NCI-H2196 (cell line): ENCODE data around the gene AGAP4.
"Not testable (repeated sequence)": the region's sequence is repeated elsewhere in the genome, so short reads cannot be mapped to it uniquely, and the experiment has no call there.

Experiments used
- DNase-seq: peaks from one replicate; lab custom pipeline; 2025; ENCODE audit not compliant: unreplicated experiment; lab: John Stamatoyannopoulos, UW

Gene AGAP4

GRCh38 chr10:45847400-45847799, at the start of gene AGAP4:
AGAP4 (minus strand) TSS chr10:45847500; CDS start chr10:45847347, 153 bp downstream.
- DNase-seq = not testable (repeated sequence)

DNA sequence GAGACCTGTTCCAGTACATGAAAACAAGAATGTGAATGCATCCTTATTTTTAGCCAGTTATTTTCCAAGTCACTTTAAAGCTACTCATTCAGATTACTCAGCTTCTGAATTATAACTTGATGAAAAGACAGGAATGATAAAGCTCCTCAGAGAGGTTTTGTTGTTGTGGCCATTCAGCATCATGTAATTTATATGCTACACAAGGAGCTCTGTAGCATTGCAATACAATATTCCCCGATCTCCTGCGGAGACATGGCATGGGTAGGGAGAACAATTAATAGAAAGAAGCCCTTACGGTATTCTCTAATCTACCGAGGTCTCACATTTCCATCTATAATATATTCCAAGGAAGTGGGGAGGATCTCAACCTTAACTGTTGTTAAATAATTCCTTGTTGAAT, 43.4 kb upstream of the AGAP4 start:
- not testable (repeated sequence) for DNase-seq

DNA sequence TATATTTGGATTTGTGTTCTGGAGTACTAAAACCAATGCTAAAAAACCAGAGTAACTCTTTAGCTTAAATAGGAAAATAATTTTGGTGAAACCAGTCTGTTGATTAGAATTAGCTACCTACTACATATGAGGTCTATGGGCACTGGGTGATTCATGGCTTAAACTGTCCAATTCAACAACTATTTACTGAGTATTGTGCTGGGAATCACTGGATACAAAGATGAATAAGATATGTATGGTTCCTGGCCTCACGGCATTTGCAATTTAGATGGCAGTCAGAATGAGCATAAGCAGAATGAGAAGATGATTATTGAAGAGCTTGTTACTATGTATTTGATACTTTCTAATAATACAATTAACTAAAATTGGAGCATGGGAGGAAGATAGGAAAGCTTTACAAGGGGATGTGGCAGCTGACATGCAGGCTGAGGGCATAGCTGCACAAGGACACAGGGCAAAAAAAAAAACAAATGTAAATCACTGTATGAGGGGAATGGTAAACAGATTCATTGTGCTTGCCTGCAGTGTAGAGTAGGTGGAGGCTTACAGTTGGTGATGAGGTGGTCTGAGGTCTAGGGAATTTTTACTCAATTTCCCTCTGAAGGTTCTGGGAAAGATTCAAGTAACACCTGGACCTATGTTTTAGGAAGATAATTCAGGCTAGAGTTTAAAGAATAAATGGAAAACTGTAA, 42.4 kb upstream of the AGAP4 start:
- DNase-seq = not testable (repeated sequence)

DNA sequence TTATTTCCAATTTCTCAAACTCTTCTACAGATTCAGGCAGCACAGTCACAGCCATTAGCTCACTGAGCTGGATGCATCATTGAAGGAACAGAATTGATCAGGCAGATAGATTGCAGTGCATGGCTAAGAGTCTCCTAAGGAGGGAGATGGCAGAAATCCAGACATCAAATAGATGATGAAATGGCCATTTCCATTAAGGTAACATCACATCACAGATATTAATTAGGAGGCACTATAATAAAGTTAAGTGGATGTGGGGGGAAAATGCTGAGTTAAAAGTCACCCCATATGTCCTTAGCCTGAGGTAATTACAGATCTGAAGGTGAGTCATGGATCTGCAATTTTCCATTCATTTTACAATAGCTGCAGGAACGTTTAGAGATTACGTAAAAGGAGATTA, 35.6 kb upstream of the AGAP4 start:
- not testable (repeated sequence) for DNase-seq

DNA sequence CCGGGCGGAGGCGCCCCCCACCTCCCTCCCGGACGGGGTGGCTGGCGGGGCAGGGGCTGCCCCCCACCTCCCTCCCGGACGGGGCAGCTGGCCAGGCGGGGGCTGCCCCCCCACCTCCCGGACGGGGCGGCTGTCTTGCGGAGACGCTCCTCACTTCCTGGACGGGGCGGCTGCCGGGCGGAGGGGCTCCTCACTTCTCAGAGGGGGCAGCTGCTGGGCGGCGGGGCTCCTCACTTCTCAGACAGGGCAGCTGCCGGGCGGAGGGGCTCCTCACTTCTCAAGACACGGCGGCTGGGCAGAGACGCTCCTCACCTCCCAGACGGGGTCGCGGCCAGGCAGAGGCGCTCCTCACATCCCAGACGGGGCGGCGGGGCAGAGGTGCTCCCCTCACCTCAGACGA, 18.1 kb upstream of the AGAP4 start:
- DNase-seq = not testable (repeated sequence)

- not testable (repeated sequence) for DNase-seq
Observed at GRCh38 chr10:45864264-45864663, 17.0 kb upstream of the AGAP4 start.

GRCh38 chr10:45863632-45864031, 16.3 kb upstream of the AGAP4 start:
- DNase-seq = not testable (repeated sequence)

- not testable (repeated sequence) for DNase-seq
Observed at GRCh38 chr10:45857931-45858330, 10.6 kb upstream of the AGAP4 start.

DNA sequence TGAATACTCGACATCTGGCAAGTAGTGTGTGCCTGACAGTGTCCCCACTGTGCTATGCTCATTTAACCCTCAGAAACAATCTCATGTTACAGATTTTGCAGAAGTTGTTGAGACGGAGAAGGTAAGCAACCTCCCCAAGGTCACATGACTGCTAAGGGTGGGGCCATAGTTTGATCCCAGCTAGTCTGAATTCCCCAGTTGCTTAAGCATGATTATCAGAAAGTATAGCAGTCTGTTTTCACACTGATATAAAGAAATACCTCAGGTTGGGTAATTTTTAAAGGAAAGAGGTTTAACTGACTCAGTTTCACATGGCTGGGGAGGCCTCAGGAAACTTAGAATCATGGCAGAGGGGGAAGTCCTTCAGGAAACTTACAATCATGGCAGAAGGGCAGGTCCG, 1.2 kb upstream of the AGAP4 start:
- DNase-seq = not testable (repeated sequence)

GRCh38 chr10:45822918-45823317, 24.4 kb downstream of the AGAP4 start:
- DNase-seq = not testable (repeated sequence)

- DNase-seq = not testable (repeated sequence)
Observed at GRCh38 chr10:45820107-45820830, 27.0 kb downstream of the AGAP4 start.

DNA sequence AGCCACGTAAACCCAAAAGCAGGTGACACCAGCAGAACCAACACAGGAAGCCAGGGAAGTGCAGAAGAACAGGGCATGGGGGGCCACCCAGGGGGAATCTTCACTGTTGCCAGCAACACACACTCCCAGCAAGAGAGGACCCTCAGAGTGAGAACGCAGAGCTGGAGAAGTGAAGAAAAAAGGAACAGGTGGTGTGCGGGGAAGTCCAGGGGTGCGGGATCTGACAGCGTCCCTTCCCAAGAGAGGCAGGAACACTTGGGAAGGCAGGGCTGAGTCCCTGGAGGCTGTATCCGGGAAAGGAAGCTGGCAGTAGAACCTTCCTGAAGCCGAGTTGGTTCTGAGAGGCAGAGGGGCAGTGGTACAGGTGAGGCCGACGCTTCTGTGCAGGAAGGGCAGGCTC, 27.7 kb downstream of the AGAP4 start:
- DNase-seq = no peak

DNA sequence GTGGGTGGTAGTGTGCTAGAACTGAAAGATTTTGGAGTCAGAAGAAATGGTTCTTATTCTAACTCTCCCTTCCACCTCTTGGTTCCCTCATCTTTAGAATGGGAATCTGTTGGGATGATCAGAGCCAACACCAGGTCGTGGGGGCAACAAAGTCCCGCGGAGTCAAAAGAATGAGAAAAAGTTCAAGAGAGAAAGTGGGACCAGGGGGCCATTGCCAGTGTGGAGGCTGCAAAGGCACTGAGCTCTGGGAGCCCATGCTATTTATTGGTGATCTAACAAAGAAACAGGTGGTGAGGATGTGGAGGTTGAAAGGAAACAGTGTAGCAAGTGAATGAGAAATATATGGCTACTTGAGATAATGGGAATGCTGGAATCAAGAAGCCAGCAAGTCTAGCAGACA, 29.4 kb downstream of the AGAP4 start:
- DNase-seq = no peak

DNA sequence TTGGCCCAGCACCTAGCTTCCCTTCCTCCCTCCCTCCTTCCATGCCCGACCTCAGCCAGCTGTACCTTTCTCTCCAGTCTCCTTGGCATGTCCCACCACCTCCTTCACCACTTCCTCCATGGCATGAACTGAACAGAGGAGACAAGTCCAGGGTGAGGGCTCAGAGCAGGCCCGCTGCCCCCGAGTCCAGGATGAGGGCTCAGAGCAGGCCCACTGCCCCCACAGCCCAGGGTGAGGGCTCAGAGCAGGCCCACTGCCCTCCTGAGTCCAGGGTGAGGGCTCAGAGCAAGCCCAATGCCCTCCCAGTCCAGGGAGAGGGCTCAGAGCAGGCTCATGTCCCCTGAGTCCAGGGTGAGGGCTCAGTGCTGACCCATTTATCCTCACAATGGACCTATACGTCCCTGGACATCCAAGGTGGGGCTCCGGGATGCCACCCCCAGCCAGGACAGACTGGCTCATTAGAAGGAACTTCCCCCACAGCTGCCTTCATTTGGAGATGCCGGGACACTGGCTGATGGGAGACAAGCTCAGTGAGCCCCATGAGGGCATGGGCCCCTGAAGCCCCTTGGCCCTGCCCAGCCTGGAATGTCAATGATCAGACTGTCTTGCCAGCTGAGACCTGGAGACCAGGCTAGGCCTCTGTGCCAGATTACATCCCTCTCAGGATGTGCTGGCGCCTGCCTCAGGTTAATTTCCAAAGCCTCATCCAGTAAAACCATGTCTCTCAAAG, 30.0 kb downstream of the AGAP4 start:
- no peak for DNase-seq

DNA sequence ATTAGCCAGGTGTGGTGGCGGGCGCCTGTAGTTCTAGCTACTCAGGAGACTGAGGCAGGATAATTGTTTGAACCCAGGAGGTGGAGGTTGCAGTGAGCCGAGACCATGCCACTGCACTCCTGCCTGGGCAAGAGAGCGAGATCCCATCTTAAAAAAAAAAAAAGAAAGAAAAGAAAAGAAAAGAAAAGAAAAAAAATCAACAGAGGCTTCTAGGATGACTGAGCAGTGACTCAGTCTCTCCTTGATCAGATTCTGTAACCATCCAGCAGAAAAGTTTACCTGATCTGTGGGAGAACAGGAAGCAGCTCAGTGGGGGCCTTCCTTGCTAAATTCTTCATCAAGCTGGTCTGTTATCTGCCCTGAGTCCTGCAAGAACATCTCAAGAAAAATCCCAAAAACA, 33.2 kb downstream of the AGAP4 start:
- DNase-seq = not testable (repeated sequence)

GRCh38 chr10:45812959-45813358, 34.3 kb downstream of the AGAP4 start:
- not testable (repeated sequence) for DNase-seq

- DNase-seq = no peak
Observed at GRCh38 chr10:45811075-45811474, 36.2 kb downstream of the AGAP4 start.

DNA sequence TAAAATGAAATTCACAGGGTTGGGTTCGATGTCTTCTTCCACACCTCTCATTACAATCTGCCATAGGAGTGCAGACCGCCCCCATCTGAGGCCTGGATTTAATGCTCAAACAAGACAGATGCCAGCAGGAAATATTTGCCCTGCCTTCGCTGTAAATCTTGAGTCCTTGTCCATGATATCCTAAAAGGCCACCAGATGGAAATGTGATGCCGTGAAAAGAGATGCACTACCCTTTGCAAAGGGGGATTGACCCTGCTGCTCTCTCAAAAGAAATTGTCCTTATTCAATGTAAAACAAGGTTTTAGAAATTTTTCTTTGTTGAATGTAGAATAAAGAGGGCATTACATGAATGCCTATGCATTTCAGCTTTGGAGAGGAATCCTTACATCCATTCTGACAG, 37.5 kb downstream of the AGAP4 start:
- no peak for DNase-seq

DNA sequence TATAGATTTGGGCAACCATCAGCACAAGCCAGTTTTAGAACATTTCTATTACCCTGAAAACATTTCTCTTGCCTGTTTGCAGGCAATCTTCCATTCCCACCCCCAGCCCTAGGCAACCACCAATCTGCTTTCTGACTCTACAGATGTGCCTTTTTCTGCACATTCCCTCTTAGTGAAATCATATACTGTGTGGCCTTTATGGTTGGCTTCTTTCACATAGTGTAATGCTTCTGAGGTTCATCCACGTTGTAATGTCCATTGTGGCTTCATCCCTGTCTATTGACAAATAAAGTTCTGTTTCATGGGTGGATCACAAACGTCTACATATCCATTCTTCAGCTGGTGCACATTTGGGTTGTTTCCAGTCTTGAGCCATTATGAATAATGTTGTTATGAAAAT, 42.3 kb downstream of the AGAP4 start:
- not testable (repeated sequence) for DNase-seq

DNA sequence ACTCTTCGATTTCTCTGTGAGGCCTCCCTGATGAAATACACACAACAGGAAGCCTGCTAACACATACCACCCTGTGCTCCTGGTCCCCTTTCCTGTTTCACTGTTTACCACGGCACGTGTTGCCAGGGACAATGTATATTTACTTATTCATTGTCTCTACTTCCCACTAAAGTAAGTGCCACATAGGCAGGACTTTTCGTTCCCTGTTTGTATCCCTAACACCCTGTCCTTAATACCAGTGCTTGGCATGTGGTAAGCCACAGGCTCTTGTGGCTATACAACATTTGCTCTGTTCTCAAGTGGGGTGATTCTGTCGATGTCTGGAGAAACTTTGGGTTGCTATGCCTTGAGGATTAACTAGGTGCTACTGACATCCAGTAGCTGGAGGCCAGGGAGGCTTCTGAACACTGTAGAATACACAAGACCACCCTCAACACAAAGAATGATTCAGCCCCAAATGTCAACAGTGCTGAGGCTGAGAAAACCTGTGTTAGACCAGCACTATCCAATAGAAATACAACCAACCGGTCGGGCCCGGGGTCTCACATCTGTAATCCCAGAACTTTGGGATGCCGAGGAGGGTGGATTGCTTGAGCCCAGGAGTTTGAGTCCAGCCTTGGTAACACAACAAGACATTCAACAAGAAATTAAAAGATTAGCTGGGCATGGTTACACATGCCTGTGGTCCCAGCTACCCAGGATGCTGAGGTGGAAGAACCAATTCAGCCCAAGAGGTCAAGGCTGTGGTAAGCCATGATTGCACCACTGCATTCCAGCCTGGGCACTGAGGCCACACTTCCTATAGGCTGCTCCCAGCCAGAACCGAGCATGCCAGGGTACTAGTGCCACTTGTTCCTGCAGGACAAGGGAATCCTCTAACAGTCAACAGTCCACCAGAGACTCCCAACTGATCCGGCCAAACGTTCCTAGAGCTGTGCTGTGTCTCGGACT, 44.0 kb downstream of the AGAP4 start:
- not testable (repeated sequence) for DNase-seq

GRCh38 chr10:45794761-45795160, 52.5 kb downstream of the AGAP4 start:
- not testable (repeated sequence) for DNase-seq
